Measurements from ENCODE around the gene EXOC3L2. TPM values are rescaled to one million over a fixed set of nuclear protein-coding genes. Genes with fewer than 3 reads are reported as not detected.

EXOC3L2 gene
- polyA plus RNA-seq, 1 of the 3 experiments (the other 2 are of a cell fraction), result 0.02 TPM

DNA sequence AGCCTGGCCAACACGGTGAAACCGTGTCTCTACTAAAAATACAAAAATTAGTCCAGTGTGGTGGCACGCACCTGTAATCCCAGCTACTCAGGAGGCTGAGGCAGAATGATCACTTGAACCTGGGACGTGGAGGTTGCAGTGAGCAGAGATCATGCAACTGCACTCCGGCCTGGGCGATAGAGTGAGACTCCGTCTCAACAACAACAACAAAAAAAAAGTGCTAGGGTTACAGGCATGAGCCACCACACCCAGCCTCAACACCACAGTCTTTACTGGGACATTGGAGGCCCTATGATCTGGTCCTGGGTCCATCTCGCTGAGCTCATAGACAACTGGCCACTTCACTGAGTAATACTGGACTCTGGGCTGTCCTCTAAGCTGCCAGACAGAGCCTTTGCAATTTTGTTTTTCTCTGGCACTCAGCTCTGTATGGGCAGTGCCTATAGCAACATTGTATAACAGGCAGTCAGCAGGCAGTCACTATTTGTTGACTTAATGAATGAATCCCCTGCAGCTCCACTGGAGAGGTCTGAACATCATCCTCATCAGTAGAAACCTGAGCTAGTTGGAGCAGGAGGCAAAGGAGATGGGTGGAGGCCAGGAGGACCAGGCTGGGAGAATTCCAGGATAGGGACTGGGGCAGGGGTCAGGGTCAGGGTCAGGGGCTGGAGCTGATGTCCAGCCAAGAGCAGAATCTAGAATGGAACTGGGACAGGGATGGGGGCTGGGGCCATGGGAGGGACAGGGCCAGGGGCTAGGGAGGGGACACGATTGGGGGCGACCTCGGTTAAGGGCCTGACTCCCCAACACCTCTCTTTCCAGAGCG is 58.5 kb downstream of the EXOC3L2 start:
- WGBS (ENCODE audit: low lambda C conversion rate), result 83% methylated on average over 11 of the region's 12 CpGs

GRCh38 chr19:45184115-45184514 is 61.1 kb downstream of the EXOC3L2 start:
- H3K9me2 ChIP-seq, result no peaks in the 10 kb centered on the region
- H3F3A ChIP-seq (replicated peaks; ENCODE audit: insufficient read depth), result no peaks in the 10 kb centered on the region
- H3K4me1 ChIP-seq (ENCODE audit: control insufficient read depth in 1 of 2, insufficient read depth in 2 of 2, low read depth in 1 of 2, low read length in 1 of 2), result peaks cover 0 to 8% of the 10 kb centered on the region in 2 experiments; a peak in 1 of 4 replicates
- H3K4me3 ChIP-seq (ENCODE audit: low read depth in 2 of 2, low read length in 1 of 2), result no peak overlapping the region
- WGBS (ENCODE audit: low lambda C conversion rate), result 92% methylated on average over 5 of the region's 5 CpGs
- H4K20me1 ChIP-seq (ENCODE audit: insufficient read depth), result no peaks in the 10 kb centered on the region
- peaks cover 20% of the 10 kb centered on the region for H3K79me2 ChIP-seq (ENCODE audit: insufficient read depth)
- H3K27me3 ChIP-seq (ENCODE audit: insufficient read depth), result no peaks in the 10 kb centered on the region
- DNase-seq, result no peak
- ChIA-PET POLR2A (no interaction called here), CTCF (no interaction called here)
- no peaks in the 10 kb centered on the region for H3K9me3 ChIP-seq
- H2AFZ ChIP-seq (ENCODE audit: low read depth), result no peak overlapping the region
- TF ChIP-seq MXI1 (IDR thresholded peaks at IDR 0.05; ENCODE audit: low read depth, low read length) (no peak), GABPA (IDR thresholded peaks at IDR 0.05; ENCODE audit: low read depth) (no peak), EP300 (IDR thresholded peaks at IDR 0.05; ENCODE audit: borderline replicate concordance in 1 of 2, low read depth in 1 of 2, low read length in 1 of 2) (no peak), YY1 (IDR thresholded peaks at IDR 0.05; ENCODE audit: low read depth) (no peak), FOSL2 (IDR thresholded peaks at IDR 0.05; ENCODE audit: borderline replicate concordance, low read depth) (no peak), USF1 (IDR thresholded peaks at IDR 0.05; ENCODE audit: borderline replicate concordance, low read depth) (no peak)
- peaks cover 0 to 5% of the 10 kb centered on the region in 2 experiments for H3K36me3 ChIP-seq (replicated peaks in 1 of 2; ENCODE audit: control insufficient read depth in 1 of 2, insufficient read depth in 2 of 2, low read length in 1 of 2)
- no peak overlapping the region for H3K9ac ChIP-seq
- H3K27ac ChIP-seq (ENCODE audit: low read depth in 2 of 2, low read length in 1 of 2), result no peak overlapping the region
- H3K4me2 ChIP-seq, result no peak overlapping the region

More for the DNA sequence above, 58.5 kb downstream of the EXOC3L2 start:
- Histone ChIP-seq H3K4me3 (ENCODE audit: low read depth in 2 of 2, low read length in 1 of 2) (no peak overlapping the region), H3K27me3 (ENCODE audit: insufficient read depth) (no peaks in the 10 kb centered on the region), H3K79me2 (ENCODE audit: insufficient read depth) (no peaks in the 10 kb centered on the region), H2AFZ (ENCODE audit: low read depth) (no peak overlapping the region), H3K4me2 (no peak overlapping the region), H4K20me1 (ENCODE audit: insufficient read depth) (no peaks in the 10 kb centered on the region), H3K27ac (ENCODE audit: low read depth in 2 of 2, low read length in 1 of 2) (no peak overlapping the region), H3K9me2 (no peaks in the 10 kb centered on the region), H3K9ac (no peak overlapping the region), H3K4me1 (ENCODE audit: control insufficient read depth in 1 of 2, insufficient read depth in 2 of 2, low read depth in 1 of 2, low read length in 1 of 2) (no peaks in the 10 kb centered on the region), H3K9me3 (no peaks in the 10 kb centered on the region), H3F3A (replicated peaks; ENCODE audit: insufficient read depth) (no peaks in the 10 kb centered on the region), H3K36me3 (replicated peaks in 1 of 2; ENCODE audit: control insufficient read depth in 1 of 2, insufficient read depth in 2 of 2, low read length in 1 of 2) (no peaks in the 10 kb centered on the region)
- DNase-seq, result no peak
- TF ChIP-seq GABPA (IDR thresholded peaks at IDR 0.05; ENCODE audit: low read depth) (no peak), YY1 (IDR thresholded peaks at IDR 0.05; ENCODE audit: low read depth) (no peak), MXI1 (IDR thresholded peaks at IDR 0.05; ENCODE audit: low read depth, low read length) (no peak), IRF3 (IDR thresholded peaks at IDR 0.05; ENCODE audit: low read depth, low read length) (no peak), NRF1 (IDR thresholded peaks at IDR 0.05; ENCODE audit: low read depth, low read length) (no peak), EP300 (IDR thresholded peaks at IDR 0.05; ENCODE audit: borderline replicate concordance in 1 of 2, low read depth in 1 of 2, low read length in 1 of 2) (no peak), TEAD4 (IDR thresholded peaks at IDR 0.05; ENCODE audit: borderline replicate concordance, insufficient read depth) (no peak), SIN3A (IDR thresholded peaks at IDR 0.05; ENCODE audit: borderline replicate concordance, low read depth, low read length) (no peak), MEF2A (IDR thresholded peaks at IDR 0.05; ENCODE audit: borderline replicate concordance, low read depth) (no peak), RXRA (IDR thresholded peaks at IDR 0.05; ENCODE audit: borderline replicate concordance, low read depth) (no peak)
- TF ChIP-seq, protein P1, sequence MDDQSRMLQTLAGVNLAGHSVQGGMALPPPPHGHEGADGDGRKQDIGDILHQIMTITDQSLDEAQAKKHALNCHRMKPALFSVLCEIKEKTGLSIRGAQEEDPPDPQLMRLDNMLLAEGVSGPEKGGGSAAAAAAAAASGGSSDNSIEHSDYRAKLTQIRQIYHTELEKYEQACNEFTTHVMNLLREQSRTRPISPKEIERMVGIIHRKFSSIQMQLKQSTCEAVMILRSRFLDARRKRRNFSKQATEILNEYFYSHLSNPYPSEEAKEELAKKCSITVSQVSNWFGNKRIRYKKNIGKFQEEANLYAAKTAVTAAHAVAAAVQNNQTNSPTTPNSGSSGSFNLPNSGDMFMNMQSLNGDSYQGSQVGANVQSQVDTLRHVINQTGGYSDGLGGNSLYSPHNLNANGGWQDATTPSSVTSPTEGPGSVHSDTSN (IDR thresholded peaks at IDR 0.05), result no peak
- ChIA-PET POLR2A (interaction anchor here (0.9 kb wide), 1 partner anchor 25 kb away, joined by 3 read pairs; no protein-coding TSS in a partner anchor), CTCF (interaction anchor here (0.5 to 1.6 kb wide), 15 partner anchors 9 to 226 kb away, joined by 3 to 5 read pairs (median 4); partner anchors contain the start of genes NKPD1 and TRAPPC6A)
